ENCODE results near the gene AKT2. TPM values are rescaled to one million over a fixed set of nuclear protein-coding genes. Genes with fewer than 3 reads are reported as not detected.

AKT2 gene
- total RNA-seq, 1 donor from 2014 or later, result 105 TPM

GRCh38 chr19:40216013-40216776, 69.0 kb downstream of the AKT2 start:
- intact Hi-C loops (cut with DNase I), result loop anchor here (10.0 kb wide), 1 partner anchor 61 kb away; no protein-coding TSS in a partner anchor
- H3K27ac ChIP-seq, result no peak overlapping the region
- TF ChIP-seq POLR2A (IDR thresholded peaks at IDR 0.05), result no peak
- no peak for TF ChIP-seq POLR2AphosphoS5 (IDR thresholded peaks at IDR 0.05; ENCODE audit: insufficient read depth in 1 of 2, low read depth in 1 of 2)
- no peak for TF ChIP-seq CTCF (IDR thresholded peaks at IDR 0.05)
- no peak for DNase-seq (ENCODE audit: extremely low spot score in 2 of 2)
- no peaks in the 10 kb centered on the region for H3K36me3 ChIP-seq
- peaks cover 12% of the 10 kb centered on the region for H3K27me3 ChIP-seq
- no peaks in the 10 kb centered on the region for H3K9me3 ChIP-seq
- H3K4me3 ChIP-seq, result no peak overlapping the region
- H3K4me1 ChIP-seq, result peaks cover 19% of the 10 kb centered on the region

- peaks cover 19% of the 10 kb centered on the region for H3K4me1 ChIP-seq
- H3K4me3 ChIP-seq, result no peak overlapping the region
- peaks cover 0 to 6% of the 10 kb centered on the region in 2 donors for H3K36me3 ChIP-seq
- intact Hi-C loops (cut with DNase I), result loop anchor here (10.0 kb wide), 1 partner anchor 60 kb away; no protein-coding TSS in a partner anchor
- no peak overlapping the region for H3K27ac ChIP-seq
- TF ChIP-seq CTCF (IDR thresholded peaks at IDR 0.05) (no peak), POLR2AphosphoS5 (IDR thresholded peaks at IDR 0.05; ENCODE audit: insufficient read depth in 1 of 2, low read depth in 1 of 2) (no peak), POLR2A (IDR thresholded peaks at IDR 0.05) (no peak)
- H3K9me3 ChIP-seq, result no peaks in the 10 kb centered on the region
- DNase-seq (ENCODE audit: extremely low spot score in 2 of 2), result no peak
- H3K27me3 ChIP-seq, result peaks cover 12% of the 10 kb centered on the region
These were observed 70.2 kb downstream of the AKT2 start for GRCh38 chr19:40214936-40215335.

GRCh38 chr19:40213882-40214570, 71.1 kb downstream of the AKT2 start:
- Histone ChIP-seq H3K4me1 (peaks cover 19% of the 10 kb centered on the region), H3K27me3 (peaks cover 12% of the 10 kb centered on the region), H3K36me3 (peaks cover 0 to 6% of the 10 kb centered on the region in 2 donors), H3K27ac (no peak overlapping the region), H3K4me3 (no peak overlapping the region), H3K9me3 (no peaks in the 10 kb centered on the region)
- no peak for DNase-seq (ENCODE audit: extremely low spot score in 2 of 2)
- TF ChIP-seq POLR2A (IDR thresholded peaks at IDR 0.05), result no peak
- no peak for TF ChIP-seq CTCF (IDR thresholded peaks at IDR 0.05)
- no peak for TF ChIP-seq POLR2AphosphoS5 (IDR thresholded peaks at IDR 0.05; ENCODE audit: insufficient read depth in 1 of 2, low read depth in 1 of 2)
- intact Hi-C loops (cut with DNase I), result loop anchor here (10.0 kb wide), 1 partner anchor 59 kb away; no protein-coding TSS in a partner anchor

- no peak for DNase-seq (ENCODE audit: extremely low spot score in 2 of 2)
- Histone ChIP-seq H3K36me3 (peaks cover 0 to 6% of the 10 kb centered on the region in 2 donors), H3K27me3 (peaks cover 12% of the 10 kb centered on the region), H3K9me3 (no peaks in the 10 kb centered on the region), H3K4me1 (peaks cover 18% of the 10 kb centered on the region), H3K4me3 (no peak overlapping the region), H3K27ac (no peak overlapping the region)
- intact Hi-C loops (cut with DNase I), result loop anchor here (10.0 kb wide), 1 partner anchor 59 kb away; no protein-coding TSS in a partner anchor
- no peak for TF ChIP-seq POLR2AphosphoS5 (IDR thresholded peaks at IDR 0.05; ENCODE audit: insufficient read depth in 1 of 2, low read depth in 1 of 2)
- no peak for TF ChIP-seq CTCF (IDR thresholded peaks at IDR 0.05)
- TF ChIP-seq POLR2A (IDR thresholded peaks at IDR 0.05), result no peak
These were observed 71.8 kb downstream of the AKT2 start for GRCh38 chr19:40213251-40213829.

All from vagina (tissue), 2 donors.